Thoracic aorta (tissue), 2 donors: ENCODE results near the gene PPP1R1B. TPM values are rescaled to one million over a fixed set of nuclear protein-coding genes. Genes with fewer than 3 reads are reported as not detected.

ENCODE experiments used
- ATAC-seq: fragments of 150-250 bp; one replicate; pipeline ENCODE4 v1.8.0; 2017; ENCODE audit warnings: low read depth; ENCODE audit not compliant: insufficient number of reproducible peaks, low FRiP score
- DNase-seq: peaks from one replicate; pipeline ENCODE4 v3.0.0-alpha.2; 2020; ENCODE audit warnings: low spot score
- H3K27ac ChIP-seq, 2 donors: fragments of 200-600 bp; sonication (generic); 1 replicate in 1 of 2; 2 replicates in 1 of 2; pipeline ENCODE4 v1.5.1; 2016; ENCODE audit warnings: mild to moderate bottlenecking in 2 of 2, moderate library complexity in 2 of 2
- H3K27me3 ChIP-seq: fragments of 200-600 bp; sonication (generic); replicated peaks from 2 replicates; pipeline ENCODE4 v1.6.0; 2016; ENCODE audit warnings: mild to moderate bottlenecking; ENCODE audit not compliant: insufficient read depth
- H3K36me3 ChIP-seq: fragments of 200-600 bp; sonication (generic); one replicate; pipeline ENCODE4 v1.5.1; 2016
- H3K4me1 ChIP-seq, 2 donors: fragments of 200-600 bp; sonication (generic); 1 replicate in 1 of 2; 2 replicates in 1 of 2; pipeline versions ENCODE4 v1.5.1 to v1.6.0; 2016; ENCODE audit warnings: low read depth in 2 of 2, mild to moderate bottlenecking in 1 of 2; ENCODE audit not compliant: control insufficient read depth in 1 of 2
- H3K4me3 ChIP-seq: fragments of 200-600 bp; sonication (generic); 2 replicates; pipeline ENCODE4 v1.5.1; 2016; ENCODE audit warnings: mild to moderate bottlenecking
- H3K9me3 ChIP-seq: fragments of 200-600 bp; sonication (generic); 2 replicates; pipeline ENCODE4 v1.5.1; 2016
- total RNA-seq, 2 donors: library from RNA; depleted of rRNA; stranded (reverse); fragments of >200 nt; gene quantifications; one replicate each; pipeline versions ENCODE4 v1.1.0 to v1.2.3, GENCODE V29; 2016
- TF ChIP-seq, protein P1 (sequence below): fragments of 200-600 bp; sonication (generic); IDR thresholded peaks from one replicate; pipeline ENCODE4 v1.5.1; 2019; ENCODE audit warnings: antibody characterized with exemption

The PPP1R1B gene
- total RNA-seq, 2 donors from 2014 or later: 0.27 to 2.1 TPM

DNA sequence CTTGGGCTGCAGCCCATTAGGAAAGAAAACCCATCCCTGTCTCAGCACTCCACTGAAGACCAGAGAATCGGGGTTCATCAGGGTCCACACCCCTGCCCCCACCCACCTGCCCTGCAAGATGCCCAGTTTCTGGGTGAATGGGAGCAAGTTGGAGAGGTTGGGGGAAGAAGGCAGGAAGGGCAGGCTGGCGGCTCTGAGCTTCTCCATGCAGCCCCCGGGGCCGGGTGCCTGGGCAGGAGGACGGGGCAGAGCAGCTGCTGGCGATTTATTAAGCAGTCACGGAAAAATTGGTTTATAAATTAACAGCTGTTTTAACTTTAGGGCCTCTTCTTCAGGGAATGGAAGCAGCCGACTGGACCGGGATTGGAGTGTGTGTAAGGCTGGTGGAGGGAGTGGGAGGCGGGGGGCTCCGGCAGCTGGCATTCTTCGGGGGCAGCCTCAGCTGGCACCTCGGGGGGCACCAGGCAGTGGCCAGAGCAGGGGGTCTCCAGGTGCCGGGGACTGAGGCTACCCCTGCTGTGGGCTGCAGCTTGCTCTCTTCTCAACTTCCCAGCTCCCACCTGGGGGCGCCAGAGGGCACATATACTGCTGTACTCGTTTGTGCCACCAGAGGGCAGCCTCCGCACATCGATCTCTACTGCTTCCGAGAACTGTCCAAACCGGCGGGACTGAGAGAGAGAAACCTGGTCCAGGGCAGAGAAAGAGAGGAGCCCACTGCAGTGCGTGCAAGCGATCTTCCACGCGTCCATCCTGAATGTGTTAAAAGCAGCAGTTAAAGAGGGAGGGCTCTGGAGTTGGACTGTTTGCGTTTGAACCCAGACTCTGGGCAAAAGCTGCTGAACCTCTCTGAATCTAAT, 5.0 kb upstream of the PPP1R1B start:
- H3K4me1 ChIP-seq: peaks cover 2 to 28% of the 10 kb centered on the region in 2 donors
- DNase-seq (peak; percentile 77), ATAC-seq (peak; percentile 72)
- H3K4me3 ChIP-seq: peak overlapping the region; percentile 30
- H3K36me3 ChIP-seq: no peaks in the 10 kb centered on the region
- TF ChIP-seq, protein P1, sequence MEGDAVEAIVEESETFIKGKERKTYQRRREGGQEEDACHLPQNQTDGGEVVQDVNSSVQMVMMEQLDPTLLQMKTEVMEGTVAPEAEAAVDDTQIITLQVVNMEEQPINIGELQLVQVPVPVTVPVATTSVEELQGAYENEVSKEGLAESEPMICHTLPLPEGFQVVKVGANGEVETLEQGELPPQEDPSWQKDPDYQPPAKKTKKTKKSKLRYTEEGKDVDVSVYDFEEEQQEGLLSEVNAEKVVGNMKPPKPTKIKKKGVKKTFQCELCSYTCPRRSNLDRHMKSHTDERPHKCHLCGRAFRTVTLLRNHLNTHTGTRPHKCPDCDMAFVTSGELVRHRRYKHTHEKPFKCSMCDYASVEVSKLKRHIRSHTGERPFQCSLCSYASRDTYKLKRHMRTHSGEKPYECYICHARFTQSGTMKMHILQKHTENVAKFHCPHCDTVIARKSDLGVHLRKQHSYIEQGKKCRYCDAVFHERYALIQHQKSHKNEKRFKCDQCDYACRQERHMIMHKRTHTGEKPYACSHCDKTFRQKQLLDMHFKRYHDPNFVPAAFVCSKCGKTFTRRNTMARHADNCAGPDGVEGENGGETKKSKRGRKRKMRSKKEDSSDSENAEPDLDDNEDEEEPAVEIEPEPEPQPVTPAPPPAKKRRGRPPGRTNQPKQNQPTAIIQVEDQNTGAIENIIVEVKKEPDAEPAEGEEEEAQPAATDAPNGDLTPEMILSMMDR: peak; percentile 99
- no peaks in the 10 kb centered on the region for H3K27me3 ChIP-seq
- H3K9me3 ChIP-seq: no peaks in the 10 kb centered on the region
- no peak overlapping the region for H3K27ac ChIP-seq

DNA sequence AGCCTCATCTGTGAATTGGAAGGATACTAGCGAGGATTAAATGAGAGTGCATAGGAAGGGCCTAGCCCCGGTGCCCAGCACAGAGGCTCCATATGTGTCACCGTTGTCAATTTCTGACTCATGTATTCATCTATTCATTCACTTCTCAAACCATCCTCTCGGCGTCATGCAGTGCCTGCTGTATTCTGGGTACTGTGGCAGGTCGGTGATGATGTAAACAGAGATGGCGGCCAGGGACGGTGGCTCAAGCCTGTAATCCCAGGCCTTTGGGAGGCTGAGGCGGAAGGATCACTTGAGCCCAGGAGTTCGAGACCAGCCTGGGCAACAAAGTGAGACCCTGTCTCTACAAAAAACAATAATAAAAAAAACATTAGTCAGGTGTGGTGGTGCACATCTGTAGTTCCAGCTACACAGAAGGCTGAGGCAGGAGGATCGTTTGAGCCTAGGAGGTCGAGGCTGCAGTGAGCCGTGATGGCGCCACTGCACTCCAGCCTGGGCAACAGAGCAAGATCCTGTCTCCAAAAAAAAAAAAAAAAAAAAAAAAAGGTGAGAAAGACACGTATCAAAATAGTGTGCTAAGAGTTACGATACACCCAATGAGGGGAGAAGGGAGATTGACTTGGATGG, 4.3 kb upstream of the PPP1R1B start:
- no peaks in the 10 kb centered on the region for H3K27me3 ChIP-seq
- ATAC-seq (no peak), DNase-seq (no peak)

DNA sequence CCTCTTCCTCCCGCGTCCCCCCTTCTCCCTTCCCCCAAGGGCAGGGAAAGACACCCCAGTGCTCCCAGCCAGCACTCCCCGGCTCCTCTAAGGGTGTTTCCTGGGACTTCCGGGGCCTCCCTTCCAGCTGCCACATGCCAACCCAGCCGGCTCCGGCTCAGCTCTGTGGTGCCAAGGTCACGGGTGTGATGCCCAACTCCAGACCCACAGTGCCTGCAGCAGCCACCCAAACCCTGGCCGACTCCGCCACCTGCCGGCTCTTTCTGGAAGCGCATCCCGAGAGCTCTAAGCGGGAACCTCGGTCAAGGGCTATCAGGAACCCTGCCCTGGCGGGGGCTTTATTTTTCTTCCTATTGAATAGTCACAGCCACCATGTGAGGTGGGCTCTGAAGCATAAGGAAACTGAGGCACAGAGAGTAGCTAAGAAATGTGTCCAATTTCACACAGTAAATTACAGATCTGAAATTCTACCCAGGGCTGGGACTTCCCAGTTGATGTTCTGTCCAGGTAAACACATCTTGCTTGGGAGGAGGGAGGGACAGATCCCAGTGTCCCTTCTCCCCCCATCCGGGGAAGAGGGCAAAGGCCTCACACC, 3.3 kb upstream of the PPP1R1B start:
- Histone ChIP-seq H3K4me1 (peaks cover 3 to 28% of the 10 kb centered on the region in 2 donors), H3K27ac (no peak overlapping the region), H3K4me3 (no peak overlapping the region), H3K9me3 (no peaks in the 10 kb centered on the region), H3K27me3 (no peaks in the 10 kb centered on the region), H3K36me3 (no peaks in the 10 kb centered on the region)
- DNase-seq (peak; percentile 42), ATAC-seq (peak; percentile 25)
- TF ChIP-seq, protein P1: peak; percentile 93

More for the DNA sequence above, 4.3 kb upstream of the PPP1R1B start:
- Histone ChIP-seq H3K4me1 (peaks cover 3 to 30% of the 10 kb centered on the region in 2 donors), H3K36me3 (no peaks in the 10 kb centered on the region), H3K9me3 (no peaks in the 10 kb centered on the region), H3K4me3 (peak overlapping the region; percentile 30), H3K27ac (no peak overlapping the region)
- TF ChIP-seq, protein P1: no peak

DNA sequence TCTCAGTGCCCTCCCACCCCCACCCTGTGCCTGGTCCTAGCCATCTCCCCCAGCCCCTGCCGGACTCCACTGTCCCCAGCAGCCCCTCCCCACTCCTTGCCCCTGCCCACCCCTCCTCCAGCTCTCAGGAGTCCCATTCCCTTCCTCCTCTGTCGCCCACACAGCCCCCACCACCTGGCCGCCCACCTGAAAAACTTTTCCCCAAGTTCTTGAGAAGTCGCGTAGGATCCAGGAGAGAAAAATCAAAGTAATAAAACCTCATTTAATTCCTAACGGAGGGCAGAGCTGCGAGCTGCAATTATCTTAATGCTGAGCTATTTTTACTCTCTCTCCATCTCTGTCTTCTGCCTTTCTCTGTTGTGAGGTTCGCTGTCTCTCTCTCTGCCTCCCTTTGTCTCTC, 2.4 kb upstream of the PPP1R1B start:
- H3K9me3 ChIP-seq: no peaks in the 10 kb centered on the region
- H3K27me3 ChIP-seq: no peaks in the 10 kb centered on the region
- no peak overlapping the region for H3K27ac ChIP-seq
- H3K36me3 ChIP-seq: no peaks in the 10 kb centered on the region
- DNase-seq: no peak
- no peak for ATAC-seq
- H3K4me1 ChIP-seq: peaks cover 3 to 22% of the 10 kb centered on the region in 2 donors
- H3K4me3 ChIP-seq: no peak overlapping the region
- TF ChIP-seq, protein P1: no peak

DNA sequence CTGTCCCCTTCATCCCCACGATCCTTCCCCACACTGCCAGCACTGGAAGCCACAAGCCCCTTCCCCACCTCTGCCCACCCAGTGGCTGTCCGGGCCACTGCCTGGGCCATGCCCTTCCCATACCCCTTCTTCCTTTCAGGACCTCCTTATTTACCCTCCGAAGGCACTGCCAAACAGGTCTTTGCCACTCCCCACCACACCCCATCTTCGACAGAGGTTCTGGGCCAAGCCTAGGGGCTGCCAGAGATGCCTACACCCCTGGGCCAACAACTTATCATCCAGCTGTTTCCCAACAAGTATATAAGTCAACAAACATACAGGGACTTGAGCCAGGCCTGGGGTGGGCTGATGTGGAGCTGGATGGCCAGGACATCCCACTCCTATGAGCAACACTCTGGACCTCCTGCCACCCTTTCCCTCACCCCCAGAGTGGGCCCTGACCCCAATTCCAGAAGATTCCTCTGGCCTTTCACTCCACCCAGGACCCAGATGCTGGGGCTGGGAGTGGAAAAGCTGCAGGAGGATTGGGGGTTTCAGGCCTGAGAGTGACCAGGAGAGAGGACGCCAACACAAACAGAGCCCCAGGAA, 1.5 kb upstream of the PPP1R1B start:
- H3K27me3 ChIP-seq: no peaks in the 10 kb centered on the region
- H3K4me1 ChIP-seq: peaks cover 3 to 22% of the 10 kb centered on the region in 2 donors

More for the DNA sequence above, 1.5 kb upstream of the PPP1R1B start:
- Histone ChIP-seq H3K4me3 (no peak overlapping the region), H3K27ac (no peak overlapping the region), H3K9me3 (no peaks in the 10 kb centered on the region), H3K36me3 (no peaks in the 10 kb centered on the region)
- TF ChIP-seq, protein P1: no peak
- ATAC-seq (no peak), DNase-seq (no peak)
